Measurements from ENCODE around the gene KCTD16.

Gene KCTD16

DNA sequence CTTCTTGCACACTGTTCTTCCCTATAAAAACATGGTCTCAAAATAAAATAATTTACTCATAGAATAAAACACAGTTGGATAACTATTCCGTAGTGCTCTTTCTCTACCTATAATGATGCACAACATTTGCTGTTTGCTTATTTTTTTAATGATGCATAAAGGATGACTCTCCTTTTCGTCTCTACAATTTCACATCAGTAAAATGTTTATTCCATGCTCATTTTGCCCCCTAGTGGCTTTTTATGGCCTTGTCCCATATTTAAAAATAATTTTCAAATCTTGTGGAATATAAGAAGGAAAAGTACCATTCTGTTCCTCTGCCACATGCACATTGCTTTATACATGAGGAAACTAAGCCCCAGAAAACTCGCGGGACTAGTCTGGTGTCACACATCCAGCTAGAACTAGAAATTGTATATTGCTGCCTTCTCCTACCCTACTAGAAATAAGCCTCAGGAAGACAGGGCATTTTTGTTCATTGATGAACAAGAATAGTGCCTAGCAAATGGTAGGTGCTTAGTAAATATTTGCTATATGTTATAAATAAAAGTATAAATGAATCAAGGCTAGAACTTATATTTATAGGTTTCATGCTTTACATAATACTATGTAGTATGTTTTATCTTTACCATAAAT, 12.7 kb downstream of the KCTD16 start:
- no peaks in the 10 kb centered on the region for H3K9me3 ChIP-seq (ENCODE audit: insufficient read depth, low read depth, low read length)
- no peaks in the 10 kb centered on the region for H3K9me2 ChIP-seq (replicated peaks; ENCODE audit: low read depth, low read length)
- H3K27me3 ChIP-seq (ENCODE audit: insufficient read depth, low read length, poor library complexity, severe bottlenecking): no peaks in the 10 kb centered on the region
- peaks cover 5% of the 10 kb centered on the region for H3F3A ChIP-seq (ENCODE audit: low read depth)
- no peaks in the 10 kb centered on the region for H3K36me3 ChIP-seq (ENCODE audit: insufficient read depth, low read length)
- H3K4me3 ChIP-seq (ENCODE audit: low read length, poor library complexity, severe bottlenecking): no peak overlapping the region
- TF ChIP-seq, protein P1, sequence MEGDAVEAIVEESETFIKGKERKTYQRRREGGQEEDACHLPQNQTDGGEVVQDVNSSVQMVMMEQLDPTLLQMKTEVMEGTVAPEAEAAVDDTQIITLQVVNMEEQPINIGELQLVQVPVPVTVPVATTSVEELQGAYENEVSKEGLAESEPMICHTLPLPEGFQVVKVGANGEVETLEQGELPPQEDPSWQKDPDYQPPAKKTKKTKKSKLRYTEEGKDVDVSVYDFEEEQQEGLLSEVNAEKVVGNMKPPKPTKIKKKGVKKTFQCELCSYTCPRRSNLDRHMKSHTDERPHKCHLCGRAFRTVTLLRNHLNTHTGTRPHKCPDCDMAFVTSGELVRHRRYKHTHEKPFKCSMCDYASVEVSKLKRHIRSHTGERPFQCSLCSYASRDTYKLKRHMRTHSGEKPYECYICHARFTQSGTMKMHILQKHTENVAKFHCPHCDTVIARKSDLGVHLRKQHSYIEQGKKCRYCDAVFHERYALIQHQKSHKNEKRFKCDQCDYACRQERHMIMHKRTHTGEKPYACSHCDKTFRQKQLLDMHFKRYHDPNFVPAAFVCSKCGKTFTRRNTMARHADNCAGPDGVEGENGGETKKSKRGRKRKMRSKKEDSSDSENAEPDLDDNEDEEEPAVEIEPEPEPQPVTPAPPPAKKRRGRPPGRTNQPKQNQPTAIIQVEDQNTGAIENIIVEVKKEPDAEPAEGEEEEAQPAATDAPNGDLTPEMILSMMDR (conservative IDR thresholded peaks at IDR 0.05; ENCODE audit: low read length): peak; percentile 85
- TF ChIP-seq EZH2phosphoT487 (IDR thresholded peaks at IDR 0.05; ENCODE audit: borderline replicate concordance): no peak
- H3K79me2 ChIP-seq (ENCODE audit: insufficient read depth, low read length): no peaks in the 10 kb centered on the region
- H2AFZ ChIP-seq (ENCODE audit: low read length): no peak overlapping the region
- H3K4me2 ChIP-seq (ENCODE audit: low read depth, low read length, poor library complexity, severe bottlenecking): no peak overlapping the region
- peaks cover 13% of the 10 kb centered on the region for H3K4me1 ChIP-seq (ENCODE audit: insufficient read depth, low read length, poor library complexity, severe bottlenecking)
- no peaks in the 10 kb centered on the region for H4K20me1 ChIP-seq (ENCODE audit: insufficient read depth, low read length, poor library complexity, severe bottlenecking)
- no peak overlapping the region for H3K9ac ChIP-seq (ENCODE audit: low read depth, low read length, poor library complexity, severe bottlenecking)

DNA sequence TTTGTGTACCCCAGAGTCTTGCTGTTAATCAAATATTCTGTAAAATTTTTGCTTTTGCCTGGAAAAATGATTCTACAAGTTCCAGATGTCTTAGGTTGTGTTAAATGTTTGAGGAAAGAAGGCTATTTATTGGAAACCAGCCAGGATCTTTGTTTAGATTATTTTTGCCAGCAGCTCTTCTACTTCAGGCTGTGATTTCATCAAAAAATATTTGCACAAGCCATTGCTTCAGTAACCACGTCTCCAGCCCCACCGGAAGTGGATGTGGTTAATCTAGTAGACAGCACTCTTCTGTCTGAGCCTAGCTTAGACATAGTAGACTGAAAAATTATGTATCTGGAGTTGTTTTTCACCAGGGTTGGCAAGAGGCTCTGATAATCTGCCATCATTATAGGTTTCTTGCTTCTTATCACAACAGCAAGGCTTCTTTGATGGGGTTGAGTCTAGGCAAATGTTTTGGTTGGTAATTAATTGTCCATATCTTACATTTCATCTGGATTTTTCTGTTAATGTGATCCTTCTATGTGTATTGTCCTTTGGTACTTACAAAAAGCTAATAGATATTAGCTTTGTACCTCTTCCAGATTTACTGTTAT, 17.1 kb downstream of the KCTD16 start:
- H2AFZ ChIP-seq (ENCODE audit: low read length): no peak overlapping the region
- no peak overlapping the region for H3K9ac ChIP-seq (ENCODE audit: low read depth, low read length, poor library complexity, severe bottlenecking)

DNA sequence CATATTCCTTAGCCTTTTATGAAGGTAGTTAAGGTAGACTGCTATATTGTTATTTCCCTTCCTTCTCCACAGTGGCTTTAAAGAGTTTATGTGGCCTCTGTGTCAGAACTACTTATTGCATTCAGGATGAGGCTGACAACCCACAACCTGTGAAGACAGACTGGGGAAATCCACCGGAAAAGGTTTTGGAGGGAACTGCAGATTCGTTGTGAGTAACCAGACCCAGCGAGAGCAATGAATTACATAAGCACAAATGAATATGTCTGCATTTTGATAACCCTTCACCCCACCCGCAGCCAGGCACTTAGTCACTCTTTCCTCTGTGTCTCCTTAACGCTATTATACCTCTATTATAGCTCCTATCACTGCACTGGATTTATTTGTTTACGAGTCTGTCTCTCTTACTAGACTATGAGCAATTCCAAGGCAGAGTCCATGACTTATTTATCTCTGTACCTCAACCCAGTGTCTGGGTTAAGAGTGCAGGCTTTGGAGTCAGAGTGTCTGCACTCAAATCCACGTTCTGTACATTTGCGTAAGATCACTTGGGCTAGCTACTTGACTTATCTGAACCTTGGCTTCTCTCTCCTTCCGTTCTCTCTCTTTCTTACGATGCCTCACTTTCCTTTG, 19.2 kb downstream of the KCTD16 start:
- H3K4me3 ChIP-seq (ENCODE audit: low read length, poor library complexity, severe bottlenecking): peak overlapping the region; percentile 41
- H3K9me3 ChIP-seq (ENCODE audit: insufficient read depth, low read depth, low read length): no peaks in the 10 kb centered on the region
- H2AFZ ChIP-seq (ENCODE audit: low read length): no peak overlapping the region
- peaks cover 57% of the 10 kb centered on the region for H3K4me1 ChIP-seq (ENCODE audit: insufficient read depth, low read length, poor library complexity, severe bottlenecking)
- H3K36me3 ChIP-seq (ENCODE audit: insufficient read depth, low read length): no peaks in the 10 kb centered on the region
- no peaks in the 10 kb centered on the region for H4K20me1 ChIP-seq (ENCODE audit: insufficient read depth, low read length, poor library complexity, severe bottlenecking)
- H3F3A ChIP-seq (ENCODE audit: low read depth): peaks cover 14% of the 10 kb centered on the region
- H3K79me2 ChIP-seq (ENCODE audit: insufficient read depth, low read length): no peaks in the 10 kb centered on the region
- H3K27me3 ChIP-seq (ENCODE audit: insufficient read depth, low read length, poor library complexity, severe bottlenecking): no peaks in the 10 kb centered on the region
- H3K4me2 ChIP-seq (ENCODE audit: low read depth, low read length, poor library complexity, severe bottlenecking): peak overlapping the region; percentile 63
- no peak for TF ChIP-seq EZH2phosphoT487 (IDR thresholded peaks at IDR 0.05; ENCODE audit: borderline replicate concordance)
- no peak overlapping the region for H3K9ac ChIP-seq (ENCODE audit: low read depth, low read length, poor library complexity, severe bottlenecking)
- H3K9me2 ChIP-seq (replicated peaks; ENCODE audit: low read depth, low read length): no peaks in the 10 kb centered on the region

More for the DNA sequence above, 17.1 kb downstream of the KCTD16 start:
- no peaks in the 10 kb centered on the region for H3K9me3 ChIP-seq (ENCODE audit: insufficient read depth, low read depth, low read length)
- no peaks in the 10 kb centered on the region for H3K9me2 ChIP-seq (replicated peaks; ENCODE audit: low read depth, low read length)
- no peaks in the 10 kb centered on the region for H3K27me3 ChIP-seq (ENCODE audit: insufficient read depth, low read length, poor library complexity, severe bottlenecking)
- H3K4me1 ChIP-seq (ENCODE audit: insufficient read depth, low read length, poor library complexity, severe bottlenecking): peaks cover 48% of the 10 kb centered on the region
- no peaks in the 10 kb centered on the region for H4K20me1 ChIP-seq (ENCODE audit: insufficient read depth, low read length, poor library complexity, severe bottlenecking)
- peak overlapping the region; percentile 66 for H3K4me2 ChIP-seq (ENCODE audit: low read depth, low read length, poor library complexity, severe bottlenecking)
- no peak for TF ChIP-seq EZH2phosphoT487 (IDR thresholded peaks at IDR 0.05; ENCODE audit: borderline replicate concordance)
- TF ChIP-seq, protein P1 (conservative IDR thresholded peaks at IDR 0.05; ENCODE audit: low read length): no peak
- H3K36me3 ChIP-seq (ENCODE audit: insufficient read depth, low read length): no peaks in the 10 kb centered on the region
- no peaks in the 10 kb centered on the region for H3K79me2 ChIP-seq (ENCODE audit: insufficient read depth, low read length)
- peak overlapping the region; percentile 44 for H3K4me3 ChIP-seq (ENCODE audit: low read length, poor library complexity, severe bottlenecking)
- H3F3A ChIP-seq (ENCODE audit: low read depth): peaks cover 14% of the 10 kb centered on the region

All from Loucy (cell line).